GM19468 (cell line): ENCODE data around the gene ATXN3.

Source experiments
- ATAC-seq: cut with Tn5 transposase; IDR thresholded peaks from one replicate; pipeline ENCODE4 v1.9.1; 2021; ENCODE audit warnings: mild to moderate bottlenecking, moderate library complexity, moderate number of reproducible peaks; ENCODE audit not compliant: unreplicated experiment; ENCODE audit errors: extremely low read depth

The ATXN3 gene

GRCh38 chr14:92012121-92012748 is 94.1 kb downstream of the ATXN3 start:
- no peak for ATAC-seq

- ATAC-seq = no peak
Measured at GRCh38 chr14:92010644-92011043, 95.7 kb downstream of the ATXN3 start.

- ATAC-seq = no peak
Measured at GRCh38 chr14:92009604-92010003, 96.8 kb downstream of the ATXN3 start.
